GM12873 (cell line): Measurements from ENCODE around the gene NGEF.

Source experiments
- TF ChIP-seq, protein P1 (sequence below): IDR thresholded peaks from 2 replicates; pipeline ENCODE4 v1.5.1; 2012; ENCODE audit warnings: low read depth, mild to moderate bottlenecking, moderate library complexity, low read length, control low read depth; ENCODE audit not compliant: insufficient read depth; ENCODE audit errors: missing control alignments

The NGEF gene

DNA sequence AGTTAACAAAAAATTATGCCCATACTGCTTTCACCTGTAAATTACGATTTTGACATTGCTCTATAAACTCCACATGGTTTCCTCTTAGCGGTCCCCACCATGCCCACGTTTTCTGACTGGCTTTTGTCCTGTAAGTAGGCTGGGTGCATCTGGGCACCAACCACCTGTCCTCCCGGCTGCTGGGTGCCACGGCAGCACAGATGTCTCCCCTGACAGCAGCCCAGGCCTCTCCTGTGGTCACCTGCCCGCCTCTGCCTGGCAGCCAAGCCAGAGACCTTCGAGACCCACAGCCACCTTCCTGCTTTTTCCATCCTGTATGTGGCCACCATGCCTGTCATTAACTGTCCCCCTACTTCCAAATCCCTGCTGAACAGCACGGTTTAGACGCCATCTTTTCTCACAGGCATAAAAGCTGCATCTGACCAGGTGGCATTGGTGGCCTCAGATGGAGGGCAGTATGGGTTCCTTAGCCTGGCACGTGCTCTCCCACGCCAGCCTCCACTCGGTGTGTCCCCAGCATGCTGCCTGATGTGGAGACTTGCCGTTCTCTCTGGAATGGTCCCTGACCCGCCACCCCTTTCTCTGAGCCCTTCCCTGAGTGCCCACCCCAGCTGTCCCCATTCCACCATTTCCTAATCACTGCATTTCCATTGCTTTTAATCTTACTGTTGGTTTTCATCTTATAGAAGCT lies 124.1 kb downstream of the NGEF start:
- TF ChIP-seq, protein P1, sequence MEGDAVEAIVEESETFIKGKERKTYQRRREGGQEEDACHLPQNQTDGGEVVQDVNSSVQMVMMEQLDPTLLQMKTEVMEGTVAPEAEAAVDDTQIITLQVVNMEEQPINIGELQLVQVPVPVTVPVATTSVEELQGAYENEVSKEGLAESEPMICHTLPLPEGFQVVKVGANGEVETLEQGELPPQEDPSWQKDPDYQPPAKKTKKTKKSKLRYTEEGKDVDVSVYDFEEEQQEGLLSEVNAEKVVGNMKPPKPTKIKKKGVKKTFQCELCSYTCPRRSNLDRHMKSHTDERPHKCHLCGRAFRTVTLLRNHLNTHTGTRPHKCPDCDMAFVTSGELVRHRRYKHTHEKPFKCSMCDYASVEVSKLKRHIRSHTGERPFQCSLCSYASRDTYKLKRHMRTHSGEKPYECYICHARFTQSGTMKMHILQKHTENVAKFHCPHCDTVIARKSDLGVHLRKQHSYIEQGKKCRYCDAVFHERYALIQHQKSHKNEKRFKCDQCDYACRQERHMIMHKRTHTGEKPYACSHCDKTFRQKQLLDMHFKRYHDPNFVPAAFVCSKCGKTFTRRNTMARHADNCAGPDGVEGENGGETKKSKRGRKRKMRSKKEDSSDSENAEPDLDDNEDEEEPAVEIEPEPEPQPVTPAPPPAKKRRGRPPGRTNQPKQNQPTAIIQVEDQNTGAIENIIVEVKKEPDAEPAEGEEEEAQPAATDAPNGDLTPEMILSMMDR = no peak

DNA sequence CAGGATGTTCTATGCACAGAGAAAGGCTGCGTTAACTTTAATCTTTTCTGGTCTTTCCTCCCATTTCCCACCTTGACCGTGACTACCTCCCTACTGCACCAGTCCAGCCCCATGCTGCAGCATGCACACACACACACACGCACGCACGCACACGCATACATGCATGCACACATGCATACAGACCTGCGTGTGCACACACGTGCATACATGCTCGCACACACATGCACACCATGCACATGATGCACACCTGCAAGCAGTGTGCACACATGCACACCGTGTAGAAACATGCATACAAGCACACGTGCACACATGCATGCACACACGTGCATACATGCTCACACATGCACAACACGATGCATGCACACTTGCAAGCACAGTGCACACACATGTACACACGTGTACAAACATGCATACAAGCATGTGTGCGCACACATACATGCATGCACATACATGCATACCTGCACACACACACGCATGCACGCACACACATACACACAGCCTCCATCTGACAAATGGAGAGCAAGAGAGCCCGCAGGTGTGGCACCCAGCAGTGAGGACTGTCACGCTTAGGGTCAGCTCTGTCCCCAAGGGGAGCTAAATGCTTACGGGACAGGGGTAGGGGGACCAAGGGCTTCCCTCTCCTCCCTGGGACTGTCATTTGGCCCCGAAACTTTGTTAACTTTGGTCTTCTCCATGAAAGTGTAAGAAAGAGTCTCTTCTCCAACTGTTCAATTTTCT lies 124.8 kb downstream of the NGEF start:
- TF ChIP-seq, protein P1 = no peak

DNA sequence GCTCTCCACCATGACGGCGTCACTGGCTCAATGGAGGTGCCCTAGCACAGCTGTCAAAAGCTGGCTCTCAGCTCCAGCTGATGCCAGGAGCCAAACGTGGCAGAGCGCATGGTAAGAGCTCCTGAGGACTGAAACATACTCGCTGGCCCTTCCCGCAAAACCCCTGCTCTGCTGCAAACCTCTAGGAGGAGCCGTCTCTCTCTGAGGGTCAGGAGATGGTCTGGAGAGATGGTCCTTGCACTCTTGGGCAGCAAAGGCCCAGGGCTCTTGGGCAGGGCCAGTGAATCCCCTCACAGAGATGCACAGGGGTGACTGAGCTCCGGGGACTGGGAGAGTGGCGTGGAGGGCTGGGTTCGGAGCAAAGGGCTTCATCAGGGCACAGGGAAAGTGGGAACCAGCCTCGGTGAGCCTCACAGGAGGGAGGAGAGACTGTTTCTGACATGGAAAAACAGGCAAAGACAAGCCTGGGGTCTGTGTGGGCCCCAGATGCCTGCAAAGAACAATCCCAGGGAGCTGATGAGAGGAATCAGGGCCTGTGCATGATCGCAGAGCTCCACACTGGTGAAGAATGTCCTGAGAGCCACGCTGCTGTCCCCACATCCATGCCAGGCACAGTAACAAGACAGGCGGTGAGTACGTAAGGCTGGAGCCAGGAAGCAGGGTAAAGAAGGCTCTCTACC lies 125.7 kb downstream of the NGEF start:
- TF ChIP-seq, protein P1 = no peak

DNA sequence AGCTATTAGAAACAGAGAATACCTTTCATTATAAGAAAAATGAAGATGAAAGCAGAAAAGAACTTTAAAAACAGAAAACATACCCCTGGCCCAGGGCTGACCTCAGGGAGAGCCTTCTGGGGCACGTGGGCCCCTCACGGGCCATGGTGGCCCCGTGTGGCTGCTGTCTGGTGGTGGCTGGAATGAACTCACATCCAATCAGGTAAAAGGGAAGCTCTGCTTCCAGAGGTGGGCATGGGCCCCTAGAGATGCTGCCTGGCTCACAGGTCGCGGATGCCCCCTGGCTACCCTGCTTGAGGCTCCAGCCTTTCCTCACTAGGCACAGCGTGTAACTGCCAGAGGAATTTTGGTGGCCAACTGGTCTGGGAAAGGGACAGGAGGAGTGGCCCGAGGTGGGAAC lies 126.4 kb downstream of the NGEF start:
- TF ChIP-seq, protein P1 = no peak

DNA sequence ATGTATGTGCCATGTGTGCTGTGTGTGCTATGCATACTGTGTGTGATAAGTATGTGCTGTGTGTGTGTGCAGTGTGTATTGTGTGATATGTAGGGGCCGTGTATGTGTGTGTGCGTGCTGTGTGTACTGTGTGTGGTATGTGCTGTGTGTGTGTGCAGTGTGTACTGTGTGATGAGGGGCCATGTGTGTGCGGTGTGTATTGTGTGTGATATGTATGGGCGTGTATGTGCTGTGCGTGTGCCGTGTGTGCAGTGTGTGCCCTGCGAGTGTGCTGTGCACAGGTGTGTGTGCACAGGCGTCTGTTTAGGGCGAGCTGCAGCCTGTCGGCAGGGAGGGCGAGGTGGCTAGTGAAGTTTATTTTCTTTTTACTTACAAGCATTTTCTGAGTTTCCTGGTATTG lies 126.9 kb downstream of the NGEF start:
- TF ChIP-seq, protein P1 = no peak

DNA sequence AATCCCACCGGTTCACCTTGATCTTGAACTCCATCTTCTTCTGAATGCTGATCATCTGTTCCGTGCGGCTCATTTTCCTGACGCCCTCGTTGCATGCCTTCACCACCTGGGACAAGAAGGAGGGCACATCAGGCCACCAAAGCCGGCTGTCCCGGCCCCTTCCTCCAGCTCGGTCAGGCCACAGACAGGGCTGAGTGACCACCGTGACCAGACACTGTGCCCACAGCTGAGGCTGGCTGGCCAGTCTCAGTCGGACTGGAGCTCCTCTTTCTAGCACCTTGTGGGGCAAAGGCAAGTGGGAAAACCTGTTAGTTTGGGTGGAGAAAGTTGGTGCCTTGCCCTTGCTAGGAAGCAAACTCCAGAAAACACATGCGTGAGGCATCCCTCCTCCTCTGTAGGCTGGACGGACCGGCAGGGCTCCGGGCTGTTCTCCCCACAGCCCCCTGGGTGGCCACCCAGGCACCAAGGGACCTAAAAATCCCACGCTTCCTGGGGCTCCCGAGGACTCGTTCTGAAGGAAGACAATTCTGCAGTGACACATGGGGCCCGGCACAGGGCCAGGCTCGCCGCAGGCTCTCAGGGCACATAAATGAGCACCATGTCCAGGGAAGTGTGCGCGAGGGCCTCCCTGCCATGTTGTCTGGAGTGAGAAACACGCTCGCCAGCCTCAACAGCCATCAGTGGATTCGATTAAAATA lies 127.6 kb downstream of the NGEF start:
- TF ChIP-seq, protein P1 = no peak
